ENCODE results near the gene ZNF212. TPM values are rescaled to one million over a fixed set of nuclear protein-coding genes. Genes with fewer than 3 reads are reported as not detected.

Gene ZNF212
- 4.3 and 4.7 TPM in 2 replicates for total RNA-seq

GRCh38 chr7:149239345-149240143 lies at the start of gene ZNF212:
Gene ZNF212 (plus strand): TSS chr7:149239651. CDS start chr7:149239779, 128 bp downstream.

DNA sequence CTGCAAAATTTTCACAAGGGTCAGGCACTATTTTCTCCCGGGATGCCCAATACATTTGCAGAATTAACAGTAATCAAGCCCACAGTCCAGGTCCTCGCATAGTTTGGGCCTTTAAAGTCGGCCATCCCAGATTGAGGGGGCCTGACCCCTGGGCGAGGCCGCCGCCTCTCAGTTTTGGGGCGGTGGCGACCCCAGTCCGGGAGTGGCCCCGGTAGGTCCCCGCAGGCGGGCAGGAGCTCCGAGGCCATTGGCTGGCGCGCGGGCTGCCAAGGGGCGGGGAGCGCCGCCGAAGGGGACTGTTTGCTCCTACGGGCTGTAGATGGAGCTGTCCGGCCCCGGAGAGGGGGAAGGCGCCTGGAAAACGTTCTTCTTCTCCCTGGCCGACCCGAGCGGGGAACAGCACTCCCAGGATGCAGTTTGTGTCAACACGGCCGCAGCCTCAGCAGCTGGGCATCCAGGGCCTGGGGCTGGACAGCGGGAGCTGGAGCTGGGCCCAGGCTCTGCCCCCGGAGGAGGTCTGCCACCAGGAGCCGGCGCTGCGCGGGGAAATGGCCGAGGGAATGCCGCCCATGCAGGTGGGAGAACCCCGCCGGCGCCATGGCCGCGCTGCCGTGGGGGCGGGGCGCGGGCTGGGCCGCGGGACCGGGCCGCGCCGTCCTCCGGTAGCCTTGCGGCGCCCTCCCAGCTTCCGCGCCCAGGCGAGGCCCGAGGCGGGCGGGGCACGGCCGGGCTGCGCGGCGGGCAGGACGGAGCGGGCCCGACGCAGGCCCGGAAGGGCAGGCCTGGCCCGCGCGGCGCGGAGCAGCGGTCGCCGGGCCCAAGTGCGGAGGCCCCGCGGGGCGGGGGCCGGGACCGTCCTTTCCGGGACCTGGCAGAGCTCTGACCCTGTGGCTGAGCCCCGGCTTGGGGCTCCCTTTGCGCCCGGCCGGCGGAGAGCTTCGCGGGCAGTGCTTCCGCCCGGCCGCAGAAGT lies 44.0 kb upstream of the ZNF212 start, which contains the start of gene ZNF282:
Gene ZNF282 (plus strand): TSS at position 367 of the 971 bp plus-strand sequence. CDS start 44 bp downstream, at position 411.

GRCh38 chr7:149261829-149262617 lies 22.6 kb downstream of the ZNF212 start, which contains the start of gene ZNF783:
Gene ZNF783 (plus strand): TSS chr7:149262196. CDS start chr7:149262334, 138 bp downstream.

Other genes starting within 250 kb of the ZNF212 start
- 292 and 304 TPM in 2 replicates for gene PDIA4, start 211.1 kb upstream of the ZNF212 start, total RNA-seq
- gene ZNF786, start 148.9 kb upstream of the ZNF212 start, total RNA-seq, result 6.6 and 6.8 TPM in 2 replicates
- 1.9 and 2.0 TPM in 2 replicates for gene ZNF425, start 113.3 kb upstream of the ZNF212 start, total RNA-seq
- gene ZNF398, start 92.2 kb upstream of the ZNF212 start, total RNA-seq, result 4.5 and 7.1 TPM in 2 replicates
- 25.0 and 35.5 TPM in 2 replicates for gene ZNF282, start 44.1 kb upstream of the ZNF212 start, total RNA-seq
- 5.0 and 8.7 TPM in 2 replicates for gene ZNF783, start 22.5 kb downstream of the ZNF212 start, total RNA-seq
- 3.5 and 4.7 TPM in 2 replicates for gene ZNF777, start 221.4 kb downstream of the ZNF212 start, total RNA-seq

All from endothelial cell of coronary artery (primary cell).